GM21737 (cell line): ENCODE measurements around the gene HOXD10.

Experiments used
- ATAC-seq: cut with Tn5 transposase; IDR thresholded peaks from one replicate; pipeline ENCODE4 v1.9.1; 2021; ENCODE audit warnings: mild to moderate bottlenecking, moderate library complexity; ENCODE audit not compliant: unreplicated experiment

The HOXD10 gene

GRCh38 chr2:176148751-176149421, 32.3 kb downstream of the HOXD10 start:
- no peak for ATAC-seq

GRCh38 chr2:176149481-176149938, 32.9 kb downstream of the HOXD10 start:
- no peak for ATAC-seq

- ATAC-seq = no peak
Observed at GRCh38 chr2:176149939-176150583, 33.5 kb downstream of the HOXD10 start.

- ATAC-seq = no peak
Observed at GRCh38 chr2:176150584-176151441, 34.2 kb downstream of the HOXD10 start.

GRCh38 chr2:176151442-176152287, 35.1 kb downstream of the HOXD10 start, which contains the start of gene HOXD4:
TSS of gene HOXD4 (plus strand) at chr2:176151550. CDS start at chr2:176151634, 84 bp downstream.
- ATAC-seq = no peak

- no peak for ATAC-seq
Observed at GRCh38 chr2:176152350-176153181, 36.0 kb downstream of the HOXD10 start.

- ATAC-seq = no peak
Observed at GRCh38 chr2:176154576-176155252, 38.1 kb downstream of the HOXD10 start.

GRCh38 chr2:176155356-176156044, 38.9 kb downstream of the HOXD10 start:
- ATAC-seq = no peak

- no peak for ATAC-seq
Observed at GRCh38 chr2:176156301-176156806, 39.8 kb downstream of the HOXD10 start.

- ATAC-seq = no peak
Observed at GRCh38 chr2:176156807-176157498, 40.4 kb downstream of the HOXD10 start, which contains the start of gene HOXD3. TSS of gene HOXD3 (plus strand) at chr2:176157307. CDS start at chr2:176169115, 11,808 bp downstream.

- ATAC-seq = no peak
Observed at GRCh38 chr2:176157499-176158185, 41.1 kb downstream of the HOXD10 start.

GRCh38 chr2:176158186-176158591, 41.6 kb downstream of the HOXD10 start:
- ATAC-seq = no peak

- ATAC-seq = no peak
Observed at GRCh38 chr2:176158855-176159662, 42.5 kb downstream of the HOXD10 start.

GRCh38 chr2:176159663-176160250, 43.2 kb downstream of the HOXD10 start:
- ATAC-seq = no peak

- no peak for ATAC-seq
Observed at GRCh38 chr2:176160251-176160985, 43.8 kb downstream of the HOXD10 start.
